Measurements from ENCODE around the gene UBE2A.

The UBE2A gene

GRCh38 chrX:119583431-119584059, 9.2 kb downstream of the UBE2A start:
- in situ Hi-C loops (cut with HindIII; ENCODE audit: low sequenced_read_pairs) = no loop called here
- no peak overlapping the region for H3K4me3 ChIP-seq (ENCODE audit: low read depth, low read length)
- no peak for DNase-seq (ENCODE audit: low read depth, low spot score)
- TF ChIP-seq CTCF (IDR thresholded peaks at IDR 0.05; ENCODE audit: low read depth, low read length) = no peak

- no peak for DNase-seq (ENCODE audit: low read depth, low spot score)
- H3K4me3 ChIP-seq (ENCODE audit: low read depth, low read length) = no peak overlapping the region
- TF ChIP-seq CTCF (IDR thresholded peaks at IDR 0.05; ENCODE audit: low read depth, low read length) = no peak
- in situ Hi-C loops (cut with HindIII; ENCODE audit: low sequenced_read_pairs) = no loop called here
Observed at GRCh38 chrX:119589810-119590209, 15.4 kb downstream of the UBE2A start.

GRCh38 chrX:119602701-119603255, 28.4 kb downstream of the UBE2A start:
- in situ Hi-C loops (cut with HindIII; ENCODE audit: low sequenced_read_pairs) = no loop called here
- no peak overlapping the region for H3K4me3 ChIP-seq (ENCODE audit: low read depth, low read length)
- DNase-seq (ENCODE audit: low read depth, low spot score) = no peak
- no peak for TF ChIP-seq CTCF (IDR thresholded peaks at IDR 0.05; ENCODE audit: low read depth, low read length)

- no peak for DNase-seq (ENCODE audit: low read depth, low spot score)
- H3K4me3 ChIP-seq (ENCODE audit: low read depth, low read length) = peak overlapping the region; percentile 79
- no peak for TF ChIP-seq CTCF (IDR thresholded peaks at IDR 0.05; ENCODE audit: low read depth, low read length)
- in situ Hi-C loops (cut with HindIII; ENCODE audit: low sequenced_read_pairs) = no loop called here
Observed at GRCh38 chrX:119604766-119605463, 30.6 kb downstream of the UBE2A start.

DNA sequence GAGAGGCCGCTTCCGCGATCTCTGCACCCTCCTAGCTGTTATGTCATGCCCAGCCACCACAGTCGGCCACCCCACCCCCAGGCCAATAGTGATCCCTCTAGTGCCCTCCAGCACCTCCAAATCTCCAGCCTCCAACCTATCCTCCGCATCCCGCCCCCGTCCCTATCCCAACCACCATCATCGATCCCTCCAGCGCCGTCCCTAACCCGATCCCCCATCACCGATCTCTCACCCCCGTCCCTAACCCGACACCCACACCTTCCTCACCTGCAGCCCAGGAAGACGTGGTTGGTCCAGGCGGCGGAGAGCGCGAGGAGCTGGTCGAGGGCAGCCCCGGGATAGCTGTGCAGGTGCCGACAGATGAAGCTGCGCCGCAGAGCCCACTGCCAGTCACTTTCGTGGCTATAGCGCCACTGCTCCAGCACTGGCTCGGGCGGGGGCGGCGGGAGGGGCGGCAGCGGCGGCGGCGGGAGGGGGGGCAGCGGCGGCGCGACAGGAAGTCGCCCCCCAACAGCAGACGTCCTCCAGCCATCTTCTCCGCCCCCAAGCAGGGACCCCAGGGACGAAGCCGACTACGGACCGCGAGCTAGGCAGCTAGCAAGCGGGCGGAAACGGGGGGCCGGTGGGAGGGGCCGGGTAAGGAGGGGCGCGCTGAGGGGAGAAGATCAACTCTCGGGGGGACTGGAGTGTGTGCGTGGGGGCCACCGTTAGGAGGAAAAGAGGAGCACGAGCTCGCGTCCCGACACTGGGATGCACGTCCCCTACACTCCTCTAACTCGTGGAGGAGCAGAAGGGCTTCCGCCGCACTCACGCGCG, 31.3 kb downstream of the UBE2A start:
- H3K4me3 ChIP-seq (ENCODE audit: low read depth, low read length) = peak overlapping the region; percentile 79
- DNase-seq (ENCODE audit: low read depth, low spot score) = no peak
- in situ Hi-C loops (cut with HindIII; ENCODE audit: low sequenced_read_pairs) = no loop called here
- TF ChIP-seq CTCF (IDR thresholded peaks at IDR 0.05; ENCODE audit: low read depth, low read length) = no peak

GRCh38 chrX:119606280-119607017, 32.1 kb downstream of the UBE2A start, which contains the start of gene NKRF:
TSS of gene NKRF (minus strand) at chrX:119606424.
- DNase-seq (ENCODE audit: low read depth, low spot score) = peak; percentile 92

More at GRCh38 chrX:119606280-119607017, 32.1 kb downstream of the UBE2A start, which contains the start of gene NKRF:
- no peak for TF ChIP-seq CTCF (IDR thresholded peaks at IDR 0.05; ENCODE audit: low read depth, low read length)
- in situ Hi-C loops (cut with HindIII; ENCODE audit: low sequenced_read_pairs) = no loop called here
- H3K4me3 ChIP-seq (ENCODE audit: low read depth, low read length) = peak within 1 kb of the TSS; percentile 79

Measured in astrocyte of the spinal cord (primary cell).